ENCODE measurements around the gene SLC6A6.

DNA sequence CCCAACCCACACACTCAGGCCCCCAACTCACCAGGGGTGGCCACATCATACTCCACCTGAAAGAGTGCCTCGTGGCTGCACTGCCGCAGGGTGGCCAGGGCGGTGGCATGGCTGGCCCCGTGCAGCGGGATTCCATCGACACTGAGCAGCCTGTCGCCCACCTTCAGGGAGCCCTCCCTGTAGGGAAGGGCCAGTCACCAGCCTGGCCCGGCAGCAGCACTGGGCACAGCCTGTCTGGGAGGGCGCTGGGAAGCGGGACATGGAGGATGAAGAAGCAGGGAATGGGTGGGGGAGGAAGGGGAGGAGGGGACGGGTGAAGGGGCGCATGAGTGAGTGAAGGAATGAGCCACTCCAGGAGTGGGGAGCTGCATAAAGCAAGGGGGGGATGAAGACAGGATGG, 119.2 kb downstream of the SLC6A6 start:
- TF ChIP-seq, protein P1, sequence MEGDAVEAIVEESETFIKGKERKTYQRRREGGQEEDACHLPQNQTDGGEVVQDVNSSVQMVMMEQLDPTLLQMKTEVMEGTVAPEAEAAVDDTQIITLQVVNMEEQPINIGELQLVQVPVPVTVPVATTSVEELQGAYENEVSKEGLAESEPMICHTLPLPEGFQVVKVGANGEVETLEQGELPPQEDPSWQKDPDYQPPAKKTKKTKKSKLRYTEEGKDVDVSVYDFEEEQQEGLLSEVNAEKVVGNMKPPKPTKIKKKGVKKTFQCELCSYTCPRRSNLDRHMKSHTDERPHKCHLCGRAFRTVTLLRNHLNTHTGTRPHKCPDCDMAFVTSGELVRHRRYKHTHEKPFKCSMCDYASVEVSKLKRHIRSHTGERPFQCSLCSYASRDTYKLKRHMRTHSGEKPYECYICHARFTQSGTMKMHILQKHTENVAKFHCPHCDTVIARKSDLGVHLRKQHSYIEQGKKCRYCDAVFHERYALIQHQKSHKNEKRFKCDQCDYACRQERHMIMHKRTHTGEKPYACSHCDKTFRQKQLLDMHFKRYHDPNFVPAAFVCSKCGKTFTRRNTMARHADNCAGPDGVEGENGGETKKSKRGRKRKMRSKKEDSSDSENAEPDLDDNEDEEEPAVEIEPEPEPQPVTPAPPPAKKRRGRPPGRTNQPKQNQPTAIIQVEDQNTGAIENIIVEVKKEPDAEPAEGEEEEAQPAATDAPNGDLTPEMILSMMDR (IDR thresholded peaks at IDR 0.05) = no peak
- no peak for TF ChIP-seq POLR2A (IDR thresholded peaks at IDR 0.05)
